ENCODE measurements around the gene DNMBP.

DNA sequence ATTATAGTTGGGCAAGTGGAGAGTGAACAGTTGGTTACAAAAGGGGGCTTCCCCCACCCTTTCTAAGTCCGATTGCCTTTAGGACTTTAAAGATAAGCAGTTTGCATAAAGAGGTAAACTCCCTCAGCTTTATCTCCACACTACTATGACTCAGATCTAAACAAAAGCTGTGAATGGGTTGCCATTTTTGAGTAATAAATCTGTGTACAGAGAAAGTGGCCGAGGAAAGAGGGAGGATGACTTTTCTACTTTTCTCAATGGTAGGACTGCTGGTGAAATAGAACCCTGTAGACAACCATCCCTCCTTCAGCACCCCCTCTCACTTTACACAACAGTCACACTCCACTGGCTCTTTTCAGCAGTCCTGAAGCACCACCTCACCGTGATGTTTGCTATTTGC is 71.2 kb downstream of the DNMBP start:
- no peak for TF ChIP-seq POLR2AphosphoS5 (IDR thresholded peaks at IDR 0.05; ENCODE audit: low read depth, low read length)
- no peak for TF ChIP-seq TAF1 (IDR thresholded peaks at IDR 0.05; ENCODE audit: borderline replicate concordance, low read depth, low read length)
